GM19239 (cell line): Measurements from ENCODE around the gene SNAP25.

Source experiments
- DNase-seq: peaks from one replicate; pipeline ENCODE4 v3.0.0; 2011; ENCODE audit warnings: low spot score; ENCODE audit not compliant: insufficient read length
- FAIRE-seq: peaks from 2 replicates; lab custom pipeline; 2011; peaks lifted over from hg19 to GRCh38; lab: Jason Lieb, UNC

Gene SNAP25

GRCh38 chr20:10297684-10298240, 79.1 kb downstream of the SNAP25 start:
- DNase-seq (no peak), FAIRE-seq (no peak)

- FAIRE-seq (no peak), DNase-seq (no peak)
These were observed 82.2 kb downstream of the SNAP25 start for GRCh38 chr20:10300582-10301446.

- FAIRE-seq: no peak
- no peak for DNase-seq
These were observed 85.2 kb downstream of the SNAP25 start for GRCh38 chr20:10303852-10304251.

GRCh38 chr20:10304471-10305046, 85.9 kb downstream of the SNAP25 start:
- FAIRE-seq: no peak
- DNase-seq: no peak

DNA sequence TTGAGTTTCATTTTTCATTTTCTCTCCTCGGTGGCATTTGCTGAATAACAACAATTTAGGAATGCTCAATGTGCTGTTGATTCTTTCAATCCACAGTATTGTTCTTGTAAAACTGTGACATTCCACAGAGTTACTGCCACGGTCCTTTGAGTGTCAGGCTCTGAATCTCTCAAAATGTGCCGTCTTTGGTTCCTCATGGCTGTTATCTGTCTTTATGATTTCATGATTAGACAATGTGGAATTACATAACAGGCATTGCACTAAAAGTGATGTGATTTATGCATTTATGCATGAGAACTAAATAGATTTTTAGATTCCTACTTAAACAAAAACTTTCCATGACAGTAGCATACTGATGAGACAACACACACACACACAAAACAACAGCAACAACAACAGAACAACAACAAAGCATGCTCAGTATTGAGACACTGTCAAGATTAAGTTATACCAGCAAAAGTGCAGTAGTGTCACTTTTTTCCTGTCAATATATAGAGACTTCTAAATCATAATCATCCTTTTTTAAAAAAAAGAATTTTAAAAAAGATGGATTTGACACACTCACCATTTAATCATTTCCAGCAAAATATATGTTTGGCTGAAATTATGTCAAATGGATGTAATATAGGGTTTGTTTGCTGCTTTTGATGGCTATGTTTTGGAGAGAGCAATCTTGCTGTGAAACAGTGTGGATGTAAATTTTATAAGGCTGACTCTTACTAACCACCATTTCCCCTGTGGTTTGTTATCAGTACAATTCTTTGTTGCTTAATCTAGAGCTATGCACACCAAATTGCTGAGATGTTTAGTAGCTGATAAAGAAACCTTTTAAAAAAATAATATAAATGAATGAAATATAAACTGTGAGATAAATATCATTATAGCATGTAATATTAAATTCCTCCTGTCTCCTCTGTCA, 88.1 kb downstream of the SNAP25 start:
- no peak for DNase-seq
- no peak for FAIRE-seq

DNA sequence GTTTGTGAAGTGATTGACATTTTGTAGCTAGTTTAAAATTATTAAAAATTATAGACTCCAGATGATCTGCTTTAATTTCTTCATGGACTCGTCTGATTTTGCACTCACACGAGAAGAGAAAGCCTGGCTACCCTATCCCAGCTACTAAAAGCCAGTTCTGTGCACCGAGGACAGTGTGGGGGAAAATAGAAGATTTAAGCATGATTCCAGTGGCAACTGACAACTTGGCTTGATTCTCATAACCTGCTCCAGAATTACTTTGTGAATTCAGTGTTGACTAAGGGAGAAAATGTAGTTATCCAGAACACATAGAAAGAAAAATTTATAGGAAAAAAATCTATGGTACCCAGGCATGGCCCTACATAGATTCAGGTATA, 88.7 kb downstream of the SNAP25 start:
- FAIRE-seq (no peak), DNase-seq (no peak)

GRCh38 chr20:10308652-10309051, 90.0 kb downstream of the SNAP25 start:
- DNase-seq (no peak), FAIRE-seq (no peak)

DNA sequence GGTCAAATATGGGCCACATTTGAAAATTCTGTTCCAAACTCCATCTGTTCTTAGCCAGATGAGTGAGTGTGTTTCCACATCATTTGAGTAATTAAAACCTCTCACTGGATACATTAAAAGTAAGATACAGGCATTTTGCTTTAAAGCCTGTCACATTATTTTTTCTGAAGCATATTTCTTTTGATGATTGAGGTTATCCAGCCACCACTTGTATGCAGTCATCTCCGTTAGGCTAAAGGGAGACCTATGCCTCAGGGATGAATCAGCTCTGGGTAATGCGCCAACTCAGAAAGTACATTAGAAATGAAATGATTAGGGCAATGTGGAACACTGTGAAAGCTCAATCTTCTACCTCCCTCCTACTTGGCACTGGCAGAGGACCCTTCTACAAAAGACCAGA, 90.7 kb downstream of the SNAP25 start:
- DNase-seq (no peak), FAIRE-seq (no peak)

DNA sequence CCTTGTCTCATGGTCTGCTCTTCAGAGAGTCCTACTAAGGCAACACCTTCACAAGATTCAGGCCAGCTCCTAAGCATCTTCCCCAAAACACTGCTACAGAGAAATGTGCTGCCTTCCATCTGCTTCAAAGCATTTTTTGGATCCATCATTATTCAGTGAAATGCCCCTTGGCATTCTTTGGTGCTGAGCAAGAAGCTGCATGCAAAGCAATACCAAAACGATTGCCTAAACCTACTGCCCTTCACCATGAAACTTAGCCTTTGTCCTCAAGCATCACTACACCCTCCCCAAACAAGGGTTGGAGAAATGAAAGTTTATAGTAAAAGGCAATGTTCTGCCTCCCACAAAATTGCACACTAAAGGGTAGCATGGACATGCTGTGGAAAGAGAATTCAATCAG, 93.5 kb downstream of the SNAP25 start:
- DNase-seq (no peak), FAIRE-seq (no peak)

- FAIRE-seq: no peak
- DNase-seq: no peak
These were observed 94.6 kb downstream of the SNAP25 start for GRCh38 chr20:10313215-10313614.

DNA sequence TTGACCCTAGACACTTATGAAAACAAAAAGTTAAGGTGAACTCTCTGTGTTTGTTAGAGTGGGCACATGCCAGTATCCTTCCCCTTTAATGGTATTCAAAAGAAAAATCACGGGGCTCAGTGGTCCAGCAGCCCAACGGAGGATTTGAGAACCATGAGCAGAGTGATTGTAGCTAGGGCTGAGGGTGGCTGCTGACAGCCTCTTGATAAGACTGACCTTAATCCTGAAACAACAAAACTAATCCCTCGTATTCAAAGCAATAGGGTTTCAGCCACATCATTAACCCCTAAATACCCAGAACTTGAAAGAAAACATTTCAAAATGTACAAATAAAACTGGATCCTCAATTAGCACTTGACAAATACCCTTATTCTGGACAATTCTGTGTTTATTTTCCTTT, 95.1 kb downstream of the SNAP25 start:
- DNase-seq (no peak), FAIRE-seq (no peak)

GRCh38 chr20:10314198-10314597, 95.6 kb downstream of the SNAP25 start:
- DNase-seq (no peak), FAIRE-seq (no peak)

GRCh38 chr20:10315138-10315537, 96.5 kb downstream of the SNAP25 start:
- no peak for DNase-seq
- FAIRE-seq: no peak

- no peak for FAIRE-seq
These were observed 98.0 kb downstream of the SNAP25 start for GRCh38 chr20:10316582-10316981.

DNA sequence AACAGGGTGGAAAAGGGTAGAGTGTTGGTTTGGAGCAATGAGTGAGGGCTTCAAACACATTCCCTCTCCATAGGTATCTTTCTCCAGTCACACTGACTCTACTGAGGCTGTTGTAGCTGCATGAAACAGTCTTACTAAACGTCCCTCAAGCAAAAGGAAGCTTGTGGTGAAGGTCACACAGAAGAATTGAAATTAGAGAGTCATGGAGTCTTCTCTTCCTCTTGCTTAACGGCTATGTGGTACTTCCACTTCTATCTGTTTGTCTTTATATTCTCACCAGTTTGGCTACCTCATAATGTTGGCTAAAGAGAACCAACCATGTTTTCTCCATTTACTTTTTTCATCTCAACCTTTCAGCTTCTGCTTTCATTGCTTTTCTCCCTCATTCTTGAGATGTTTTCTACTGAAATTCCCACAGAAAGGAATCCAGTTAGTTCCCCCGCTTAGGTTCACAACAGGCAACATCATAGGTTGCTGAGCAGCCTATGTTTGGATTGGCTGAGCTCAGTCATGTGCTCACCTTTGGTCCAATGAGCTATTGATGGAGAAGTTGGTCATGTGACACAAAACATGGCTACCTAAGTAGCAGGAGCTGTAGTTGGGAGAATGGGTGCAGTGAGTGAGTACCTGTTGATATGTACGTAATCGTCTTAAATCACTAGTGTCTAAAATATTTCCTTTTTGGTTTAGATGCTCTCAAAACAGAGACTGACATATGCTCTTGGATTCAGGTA, 99.8 kb downstream of the SNAP25 start:
- DNase-seq (no peak), FAIRE-seq (no peak)

More at GRCh38 chr20:10316582-10316981, 98.0 kb downstream of the SNAP25 start:
- no peak for DNase-seq

DNA sequence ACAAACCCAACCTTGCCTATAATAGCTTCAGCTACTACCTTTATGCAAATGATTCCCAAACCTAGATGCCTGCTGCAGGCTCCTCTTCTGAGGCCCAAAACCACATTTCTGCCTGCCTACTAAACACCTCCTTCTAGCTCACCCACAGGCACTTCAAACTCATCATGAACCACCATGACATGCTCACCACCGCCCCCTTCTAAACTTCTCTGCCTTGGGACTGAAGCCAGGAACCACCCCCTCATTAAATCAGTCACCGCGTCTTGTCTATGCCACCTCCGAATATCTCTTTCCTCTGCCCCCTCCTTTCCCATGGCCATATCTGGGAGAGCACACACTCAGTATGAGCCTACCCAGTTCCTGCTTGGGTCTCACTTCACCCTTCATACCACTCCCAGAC, 101.2 kb downstream of the SNAP25 start:
- DNase-seq (no peak), FAIRE-seq (no peak)

DNA sequence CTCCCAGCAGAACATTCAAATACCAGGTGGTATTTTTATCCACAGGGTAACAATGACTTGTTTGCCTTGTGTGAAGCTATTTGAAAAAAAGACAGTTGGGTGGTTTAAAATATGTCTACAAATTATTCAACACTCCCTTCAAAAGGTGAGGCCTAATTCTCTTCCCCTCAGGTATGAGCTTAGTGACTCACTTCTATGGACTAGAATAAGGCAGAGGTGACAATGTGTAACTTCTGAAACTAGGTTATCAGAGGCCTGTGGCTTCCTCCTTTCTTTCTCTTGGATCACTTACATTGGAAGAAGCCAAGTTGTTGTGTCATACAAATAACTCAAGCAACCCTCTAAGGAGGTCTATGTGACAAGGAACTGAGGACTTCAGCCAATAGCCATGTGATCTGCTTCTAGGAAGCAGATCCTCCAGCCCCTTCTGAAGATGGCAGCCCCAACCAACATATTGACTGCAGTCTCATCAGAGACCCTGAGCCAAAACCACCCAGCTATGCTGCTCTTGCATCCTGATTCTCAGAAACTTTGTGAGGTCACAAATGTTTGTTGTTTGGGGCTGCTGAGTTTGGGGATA, 102.6 kb downstream of the SNAP25 start:
- DNase-seq (no peak), FAIRE-seq (no peak)

GRCh38 chr20:10322073-10323012, 103.7 kb downstream of the SNAP25 start:
- DNase-seq (no peak), FAIRE-seq (no peak)
